Fibroblast of villous mesenchyme (primary cell): ENCODE data around the gene CNBD2. TPM values are rescaled to one million over a fixed set of nuclear protein-coding genes. Genes with fewer than 3 reads are reported as not detected.
A peak's percentile ranks its signal among the peaks of the same experiment; 100 is the strongest.

Experiments used
- DNase-seq: peaks from one replicate; pipeline ENCODE4 v3.0.0-alpha.2; 2010; ENCODE audit warnings: low read depth
- H3K4me3 ChIP-seq: 2 replicates; pipeline ENCODE4 v1.5.1; 2011; ENCODE audit warnings: low read depth, mild to moderate bottlenecking, low read length
- total RNA-seq: library from RNA; depleted of rRNA; stranded (reverse); fragments of >200 nt; gene quantifications from 2 replicates; pipeline ENCODE4 v1.2.3, GENCODE V29; 2012
- TF ChIP-seq, protein P1 (sequence below): IDR thresholded peaks from 2 replicates; pipeline ENCODE4 v1.5.1; 2012; ENCODE audit warnings: low read depth, mild to moderate bottlenecking, low read length; ENCODE audit not compliant: insufficient read depth

CNBD2 gene
- total RNA-seq, 1 donor = 1.7 TPM

DNA sequence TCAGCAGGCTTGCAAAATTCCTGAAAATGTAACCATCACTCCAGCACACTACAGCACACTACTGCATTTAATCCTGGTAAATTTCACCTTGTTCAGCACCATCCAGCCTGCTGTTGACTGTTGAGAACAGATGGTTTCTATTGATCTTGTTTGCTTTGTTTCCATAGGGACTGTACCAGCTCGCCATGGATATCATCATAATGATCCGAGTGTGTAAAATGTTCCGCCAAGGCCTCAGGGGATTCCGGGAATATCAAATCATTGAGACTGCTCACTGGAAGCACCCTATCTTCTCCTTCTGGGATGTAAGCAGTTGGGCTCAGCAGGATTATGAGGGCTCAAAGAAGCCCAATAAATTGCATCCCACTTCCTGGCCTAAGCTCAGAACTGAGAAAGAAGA, 4.1 kb downstream of the CNBD2 start:
- TF ChIP-seq, protein P1, sequence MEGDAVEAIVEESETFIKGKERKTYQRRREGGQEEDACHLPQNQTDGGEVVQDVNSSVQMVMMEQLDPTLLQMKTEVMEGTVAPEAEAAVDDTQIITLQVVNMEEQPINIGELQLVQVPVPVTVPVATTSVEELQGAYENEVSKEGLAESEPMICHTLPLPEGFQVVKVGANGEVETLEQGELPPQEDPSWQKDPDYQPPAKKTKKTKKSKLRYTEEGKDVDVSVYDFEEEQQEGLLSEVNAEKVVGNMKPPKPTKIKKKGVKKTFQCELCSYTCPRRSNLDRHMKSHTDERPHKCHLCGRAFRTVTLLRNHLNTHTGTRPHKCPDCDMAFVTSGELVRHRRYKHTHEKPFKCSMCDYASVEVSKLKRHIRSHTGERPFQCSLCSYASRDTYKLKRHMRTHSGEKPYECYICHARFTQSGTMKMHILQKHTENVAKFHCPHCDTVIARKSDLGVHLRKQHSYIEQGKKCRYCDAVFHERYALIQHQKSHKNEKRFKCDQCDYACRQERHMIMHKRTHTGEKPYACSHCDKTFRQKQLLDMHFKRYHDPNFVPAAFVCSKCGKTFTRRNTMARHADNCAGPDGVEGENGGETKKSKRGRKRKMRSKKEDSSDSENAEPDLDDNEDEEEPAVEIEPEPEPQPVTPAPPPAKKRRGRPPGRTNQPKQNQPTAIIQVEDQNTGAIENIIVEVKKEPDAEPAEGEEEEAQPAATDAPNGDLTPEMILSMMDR = no peak
- H3K4me3 ChIP-seq = no peak overlapping the region
- peak; percentile 46 for DNase-seq

DNA sequence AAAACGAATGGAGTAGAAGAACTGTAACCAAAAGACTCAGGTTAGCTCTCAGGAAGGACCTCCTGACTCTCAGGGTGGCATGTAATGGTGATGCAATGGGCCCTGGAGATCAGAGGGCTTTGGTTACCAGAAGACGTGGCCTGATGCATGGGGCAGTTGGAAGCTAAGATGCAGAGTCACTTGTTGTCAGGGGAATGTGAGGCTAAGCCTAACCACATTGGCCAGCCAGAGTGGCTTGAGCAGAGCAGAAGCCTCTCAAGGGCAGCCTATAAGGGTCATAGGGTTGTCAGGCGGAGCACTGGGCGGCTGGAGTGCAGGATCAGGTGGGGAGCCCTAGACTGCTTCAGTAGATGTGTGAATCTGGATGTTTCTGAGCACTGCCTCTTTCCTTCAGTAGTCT, 5.9 kb downstream of the CNBD2 start:
- H3K4me3 ChIP-seq = no peak overlapping the region
- DNase-seq = no peak
- TF ChIP-seq, protein P1 = no peak

DNA sequence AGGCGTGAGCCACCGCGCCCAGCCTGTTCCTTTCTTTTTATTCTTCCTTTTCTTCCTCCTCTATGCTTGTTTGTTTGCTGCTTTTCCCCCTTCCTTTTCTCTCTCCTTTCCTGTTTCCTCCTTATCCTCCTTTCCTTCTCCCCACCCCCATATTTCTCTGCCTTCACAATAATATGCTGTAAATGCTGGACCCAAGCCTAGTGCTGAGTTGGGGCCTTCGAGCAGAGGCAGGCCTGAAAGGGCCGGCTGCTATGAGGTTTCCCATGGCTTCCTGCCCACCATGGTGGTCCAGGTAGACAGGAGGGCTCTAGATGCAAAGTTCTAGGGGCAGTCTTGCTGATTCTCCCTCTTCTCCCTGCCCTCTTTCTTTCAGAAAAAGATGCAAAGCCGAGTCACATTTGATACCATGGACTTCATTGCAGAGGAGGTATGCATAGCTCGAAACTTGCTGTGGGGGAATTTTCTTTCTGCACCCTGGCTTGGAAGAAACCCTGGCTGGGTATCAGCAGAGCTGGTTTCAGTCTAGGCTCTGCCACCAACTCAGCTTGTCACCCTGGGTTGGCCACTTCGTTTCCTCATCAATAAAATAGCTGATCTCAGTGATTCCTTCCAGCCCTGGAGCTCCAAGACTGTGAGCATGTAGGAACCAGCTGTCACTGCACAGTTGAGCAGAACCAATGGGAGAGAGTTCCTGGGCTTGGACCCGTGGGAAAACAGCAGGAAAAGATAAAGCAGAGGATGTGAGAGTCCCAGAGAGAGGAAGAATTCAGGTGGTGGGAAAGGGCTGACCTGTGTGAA, 7.4 kb downstream of the CNBD2 start:
- no peak for DNase-seq
- TF ChIP-seq, protein P1 = no peak
- no peak overlapping the region for H3K4me3 ChIP-seq

DNA sequence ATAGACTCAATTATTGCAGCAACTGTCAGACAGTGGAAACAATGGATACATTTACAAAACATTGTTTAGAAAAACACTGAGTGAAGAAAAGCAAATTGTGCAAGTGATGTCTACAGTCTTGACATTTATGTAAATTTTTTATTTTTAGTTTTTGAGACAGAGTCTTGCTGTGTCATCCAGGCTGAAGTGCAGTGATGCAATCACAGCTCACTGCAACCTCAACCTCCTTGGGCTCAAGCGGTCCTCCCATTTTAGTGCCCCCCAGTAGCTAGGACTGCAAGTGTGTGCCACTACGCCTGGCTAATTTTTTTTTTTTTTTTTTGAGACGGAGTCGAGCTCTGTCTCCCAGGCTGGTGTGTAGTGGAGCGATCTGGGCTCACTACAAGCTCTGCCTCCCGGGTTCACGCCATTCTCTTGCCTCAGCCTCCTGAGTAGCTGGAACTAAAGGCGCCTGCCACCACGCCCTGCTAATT, 9.7 kb downstream of the CNBD2 start:
- TF ChIP-seq, protein P1 = no peak
- peak; percentile 55 for DNase-seq
- no peak overlapping the region for H3K4me3 ChIP-seq

DNA sequence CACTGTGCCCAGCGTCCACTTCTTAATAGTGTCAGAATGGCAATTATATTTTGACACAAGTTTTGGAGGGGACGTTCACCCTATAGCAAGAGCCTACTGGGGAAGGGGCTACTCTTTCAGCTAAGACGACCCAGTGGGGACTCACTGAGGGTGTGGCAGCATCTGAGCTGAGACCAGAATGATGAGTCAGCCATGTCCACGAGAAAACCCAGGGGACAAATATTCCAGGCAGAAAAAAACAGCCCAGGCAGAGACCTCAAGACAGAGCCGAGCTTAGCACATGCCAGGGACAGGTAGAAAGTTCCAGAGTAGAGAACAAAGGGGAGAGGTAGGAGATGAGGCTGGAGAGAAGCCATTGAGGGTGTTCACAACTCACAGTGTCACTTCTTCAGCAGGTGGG, 11.2 kb downstream of the CNBD2 start:
- TF ChIP-seq, protein P1 = no peak
- no peak for DNase-seq
- no peak overlapping the region for H3K4me3 ChIP-seq

DNA sequence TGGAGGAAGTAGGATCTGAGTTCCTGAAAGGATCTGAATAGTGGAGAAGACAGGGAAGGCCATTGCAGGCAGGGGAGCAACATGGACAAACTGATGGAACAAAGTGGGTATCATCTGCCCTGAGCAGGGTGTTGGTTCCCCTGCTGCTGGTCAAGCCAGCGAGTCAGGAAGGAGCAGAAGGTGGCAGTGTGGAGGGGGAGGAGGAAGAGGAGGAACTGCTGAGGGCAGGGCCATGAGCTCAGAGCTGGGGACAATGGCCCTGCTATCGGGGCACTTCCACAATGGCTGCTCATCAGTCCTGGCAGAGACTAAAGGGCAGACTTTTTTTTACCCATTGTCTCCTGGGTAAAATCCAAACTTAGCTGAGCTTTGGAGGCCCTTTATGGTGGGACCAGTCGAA, 13.6 kb downstream of the CNBD2 start:
- TF ChIP-seq, protein P1 = no peak
- no peak for DNase-seq
- H3K4me3 ChIP-seq = no peak overlapping the region
